HEK293 (cell line): ENCODE data around the gene ATP6V0A1.

ENCODE experiments used
- HOXC10 ChIP-seq: sonication (generic); formaldehyde crosslinking; IDR thresholded peaks from 2 replicates; pipeline ENCODE4 v1.8.1; 2023; ENCODE audit warnings: mild to moderate bottlenecking, missing genetic modification reagents
- OSR2 ChIP-seq: fragments of 450-650 bp; formaldehyde crosslinking; IDR thresholded peaks from 2 replicates; pipeline ENCODE4 v1.5.1; 2016; ENCODE audit warnings: missing biosample characterization, missing genetic modification characterization
- ZBTB17 ChIP-seq: fragments of 450-650 bp; formaldehyde crosslinking; IDR thresholded peaks from 2 replicates; pipeline ENCODE4 v1.5.1; 2016; ENCODE audit warnings: missing biosample characterization, missing genetic modification characterization
- ZNF121 ChIP-seq: fragments of 450-650 bp; formaldehyde crosslinking; IDR thresholded peaks from 2 replicates; pipeline ENCODE4 v1.5.1; 2016; ENCODE audit warnings: missing biosample characterization, missing genetic modification characterization
- ZNF174 ChIP-seq: fragments of 450-650 bp; formaldehyde crosslinking; IDR thresholded peaks from 2 replicates; pipeline ENCODE4 v1.5.0; 2017; ENCODE audit warnings: missing biosample characterization, mild to moderate bottlenecking, missing genetic modification characterization
- ZNF175 ChIP-seq: fragments of 450-650 bp; formaldehyde crosslinking; IDR thresholded peaks from 2 replicates; pipeline ENCODE4 v1.5.1; 2016; ENCODE audit warnings: missing biosample characterization, missing genetic modification characterization
- ZNF19 ChIP-seq: fragments of 450-650 bp; formaldehyde crosslinking; IDR thresholded peaks from 2 replicates; pipeline ENCODE4; 2016; ENCODE audit warnings: missing biosample characterization, missing genetic modification characterization, low read depth
- ZNF202 ChIP-seq: fragments of 450-650 bp; formaldehyde crosslinking; IDR thresholded peaks from 2 replicates; pipeline ENCODE4 v1.5.1; 2016; ENCODE audit warnings: missing biosample characterization, missing genetic modification characterization, borderline replicate concordance
- ZNF311 ChIP-seq: fragments of 450-650 bp; formaldehyde crosslinking; IDR thresholded peaks from 2 replicates; pipeline ENCODE4 v1.5.1; 2017; ENCODE audit warnings: missing biosample characterization, missing genetic modification characterization, borderline replicate concordance
- ZNF366 ChIP-seq: fragments of 450-650 bp; formaldehyde crosslinking; conservative IDR thresholded peaks from 2 replicates; pipeline ENCODE4 v1.5.1; 2016; ENCODE audit warnings: missing biosample characterization, missing genetic modification characterization
- ZNF404 ChIP-seq: fragments of 450-650 bp; formaldehyde crosslinking; IDR thresholded peaks from 2 replicates; pipeline ENCODE4 v1.5.1; 2017; ENCODE audit warnings: missing biosample characterization, missing genetic modification characterization
- ZNF514 ChIP-seq: fragments of 450-650 bp; formaldehyde crosslinking; IDR thresholded peaks from 2 replicates; pipeline ENCODE4 v1.5.1; 2016; ENCODE audit warnings: missing biosample characterization, missing genetic modification characterization
- ZSCAN30 ChIP-seq: fragments of 450-650 bp; IDR thresholded peaks from 2 replicates; pipeline ENCODE4 v1.5.1; 2018; ENCODE audit warnings: missing biosample characterization, mild to moderate bottlenecking, missing genetic modification characterization, moderate library complexity
- TF ChIP-seq, protein P1 (sequence below): fragments of 450-650 bp; formaldehyde crosslinking; IDR thresholded peaks from 2 replicates; pipeline ENCODE4 v1.5.1; 2016; ENCODE audit warnings: missing biosample characterization, missing genetic modification characterization
- TF ChIP-seq, protein P2 (sequence below): fragments of 450-650 bp; formaldehyde crosslinking; IDR thresholded peaks from 2 replicates; pipeline ENCODE4 v1.5.1; 2016; ENCODE audit warnings: missing biosample characterization, missing genetic modification characterization, low read depth
- TF ChIP-seq, protein P3 (sequence below): IDR thresholded peaks from 2 replicates; pipeline ENCODE4 v1.6.1; 2011; ENCODE audit warnings: mild to moderate bottlenecking, low read depth, low read length, borderline replicate concordance
- TF ChIP-seq, protein P4 (sequence below): fragments of 450-650 bp; formaldehyde crosslinking; IDR thresholded peaks from 2 replicates; pipeline ENCODE4 v1.5.1; 2016; ENCODE audit warnings: missing biosample characterization, missing genetic modification characterization, borderline replicate concordance
- TF ChIP-seq, protein P5 (sequence below): fragments of 450-650 bp; formaldehyde crosslinking; IDR thresholded peaks from 2 replicates; pipeline ENCODE4 v1.5.1; 2016; ENCODE audit warnings: missing biosample characterization, missing genetic modification characterization
- TF ChIP-seq, protein P6 (sequence below): fragments of 450-650 bp; IDR thresholded peaks from 2 replicates; pipeline ENCODE4 v1.5.1; 2018; ENCODE audit warnings: missing biosample characterization, missing genetic modification characterization
- TF ChIP-seq, protein P7 (sequence below): fragments of 450-650 bp; formaldehyde crosslinking; IDR thresholded peaks from 2 replicates; pipeline ENCODE4 v1.5.1; 2016; ENCODE audit warnings: missing biosample characterization, missing genetic modification characterization

Gene ATP6V0A1

DNA sequence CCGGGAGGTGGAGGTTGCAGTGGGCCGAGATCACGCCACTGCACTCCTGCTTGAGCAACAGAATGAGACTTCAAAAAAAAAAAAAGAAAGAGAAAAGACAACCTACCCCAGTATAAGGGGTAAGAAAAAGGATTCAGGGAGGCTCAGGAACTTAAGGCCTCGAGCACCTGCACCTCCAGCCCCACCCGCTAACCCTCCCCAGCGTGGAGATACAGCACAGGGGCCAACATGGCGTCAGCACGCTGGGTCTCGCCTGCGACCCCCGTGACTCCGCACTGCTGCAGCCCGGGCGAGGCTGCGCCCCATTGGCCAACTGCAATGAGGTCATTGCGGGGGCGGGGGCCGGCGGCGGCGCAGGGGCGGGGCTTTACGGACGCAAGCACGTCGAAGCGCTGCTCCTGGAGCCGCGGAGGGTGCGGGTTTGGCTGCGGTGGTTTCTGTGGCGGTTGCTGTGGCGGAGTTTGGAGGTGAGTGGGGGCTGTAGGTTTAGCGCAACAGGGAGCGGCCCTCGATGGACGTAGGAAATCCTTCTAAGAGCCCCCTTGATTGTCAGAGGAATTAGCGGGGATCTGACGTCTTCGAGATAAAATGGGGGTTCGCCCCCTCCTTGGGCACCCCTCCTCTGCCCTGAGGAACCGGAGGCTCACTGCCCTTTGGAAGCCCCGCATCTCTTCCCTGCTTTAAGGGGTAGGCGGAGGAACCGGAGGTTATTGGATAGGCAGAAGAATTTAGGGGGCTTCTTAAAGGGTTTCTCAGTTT, at the start of gene ATP6V0A1 (continued):
- no peak for TF ChIP-seq ZBTB17
- TF ChIP-seq, protein P1, sequence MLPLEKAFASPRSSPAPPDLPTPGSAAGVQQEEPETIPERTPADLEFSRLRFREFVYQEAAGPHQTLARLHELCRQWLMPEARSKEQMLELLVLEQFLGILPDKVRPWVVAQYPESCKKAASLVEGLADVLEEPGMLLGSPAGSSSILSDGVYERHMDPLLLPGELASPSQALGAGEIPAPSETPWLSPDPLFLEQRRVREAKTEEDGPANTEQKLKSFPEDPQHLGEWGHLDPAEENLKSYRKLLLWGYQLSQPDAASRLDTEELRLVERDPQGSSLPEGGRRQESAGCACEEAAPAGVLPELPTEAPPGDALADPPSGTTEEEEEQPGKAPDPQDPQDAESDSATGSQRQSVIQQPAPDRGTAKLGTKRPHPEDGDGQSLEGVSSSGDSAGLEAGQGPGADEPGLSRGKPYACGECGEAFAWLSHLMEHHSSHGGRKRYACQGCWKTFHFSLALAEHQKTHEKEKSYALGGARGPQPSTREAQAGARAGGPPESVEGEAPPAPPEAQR (tag by site-specific recombination), result no peak
- TF ChIP-seq, protein P2, sequence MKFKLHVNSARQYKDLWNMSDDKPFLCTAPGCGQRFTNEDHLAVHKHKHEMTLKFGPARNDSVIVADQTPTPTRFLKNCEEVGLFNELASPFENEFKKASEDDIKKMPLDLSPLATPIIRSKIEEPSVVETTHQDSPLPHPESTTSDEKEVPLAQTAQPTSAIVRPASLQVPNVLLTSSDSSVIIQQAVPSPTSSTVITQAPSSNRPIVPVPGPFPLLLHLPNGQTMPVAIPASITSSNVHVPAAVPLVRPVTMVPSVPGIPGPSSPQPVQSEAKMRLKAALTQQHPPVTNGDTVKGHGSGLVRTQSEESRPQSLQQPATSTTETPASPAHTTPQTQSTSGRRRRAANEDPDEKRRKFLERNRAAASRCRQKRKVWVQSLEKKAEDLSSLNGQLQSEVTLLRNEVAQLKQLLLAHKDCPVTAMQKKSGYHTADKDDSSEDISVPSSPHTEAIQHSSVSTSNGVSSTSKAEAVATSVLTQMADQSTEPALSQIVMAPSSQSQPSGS (tag by site-specific recombination), result peak; percentile 92
- no peak for TF ChIP-seq HOXC10 (CRISPR knock-in tag)
- TF ChIP-seq ZSCAN30 (tag by site-specific recombination), result no peak
- no peak for TF ChIP-seq ZNF311 (tag by site-specific recombination)
- TF ChIP-seq ZNF121 (tag by site-specific recombination), result peak; percentile 98
- 0 out of 2 replicates have a peak, but pooled peaks have one; percentile 26 for TF ChIP-seq OSR2
- TF ChIP-seq ZNF404 (tag by site-specific recombination), result no peak
- TF ChIP-seq, protein P3, sequence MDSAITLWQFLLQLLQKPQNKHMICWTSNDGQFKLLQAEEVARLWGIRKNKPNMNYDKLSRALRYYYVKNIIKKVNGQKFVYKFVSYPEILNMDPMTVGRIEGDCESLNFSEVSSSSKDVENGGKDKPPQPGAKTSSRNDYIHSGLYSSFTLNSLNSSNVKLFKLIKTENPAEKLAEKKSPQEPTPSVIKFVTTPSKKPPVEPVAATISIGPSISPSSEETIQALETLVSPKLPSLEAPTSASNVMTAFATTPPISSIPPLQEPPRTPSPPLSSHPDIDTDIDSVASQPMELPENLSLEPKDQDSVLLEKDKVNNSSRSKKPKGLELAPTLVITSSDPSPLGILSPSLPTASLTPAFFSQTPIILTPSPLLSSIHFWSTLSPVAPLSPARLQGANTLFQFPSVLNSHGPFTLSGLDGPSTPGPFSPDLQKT, result no peak
- TF ChIP-seq, protein P4, sequence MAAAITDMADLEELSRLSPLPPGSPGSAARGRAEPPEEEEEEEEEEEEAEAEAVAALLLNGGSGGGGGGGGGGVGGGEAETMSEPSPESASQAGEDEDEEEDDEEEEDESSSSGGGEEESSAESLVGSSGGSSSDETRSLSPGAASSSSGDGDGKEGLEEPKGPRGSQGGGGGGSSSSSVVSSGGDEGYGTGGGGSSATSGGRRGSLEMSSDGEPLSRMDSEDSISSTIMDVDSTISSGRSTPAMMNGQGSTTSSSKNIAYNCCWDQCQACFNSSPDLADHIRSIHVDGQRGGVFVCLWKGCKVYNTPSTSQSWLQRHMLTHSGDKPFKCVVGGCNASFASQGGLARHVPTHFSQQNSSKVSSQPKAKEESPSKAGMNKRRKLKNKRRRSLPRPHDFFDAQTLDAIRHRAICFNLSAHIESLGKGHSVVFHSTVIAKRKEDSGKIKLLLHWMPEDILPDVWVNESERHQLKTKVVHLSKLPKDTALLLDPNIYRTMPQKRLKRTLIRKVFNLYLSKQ, result no peak
- TF ChIP-seq, protein P5, sequence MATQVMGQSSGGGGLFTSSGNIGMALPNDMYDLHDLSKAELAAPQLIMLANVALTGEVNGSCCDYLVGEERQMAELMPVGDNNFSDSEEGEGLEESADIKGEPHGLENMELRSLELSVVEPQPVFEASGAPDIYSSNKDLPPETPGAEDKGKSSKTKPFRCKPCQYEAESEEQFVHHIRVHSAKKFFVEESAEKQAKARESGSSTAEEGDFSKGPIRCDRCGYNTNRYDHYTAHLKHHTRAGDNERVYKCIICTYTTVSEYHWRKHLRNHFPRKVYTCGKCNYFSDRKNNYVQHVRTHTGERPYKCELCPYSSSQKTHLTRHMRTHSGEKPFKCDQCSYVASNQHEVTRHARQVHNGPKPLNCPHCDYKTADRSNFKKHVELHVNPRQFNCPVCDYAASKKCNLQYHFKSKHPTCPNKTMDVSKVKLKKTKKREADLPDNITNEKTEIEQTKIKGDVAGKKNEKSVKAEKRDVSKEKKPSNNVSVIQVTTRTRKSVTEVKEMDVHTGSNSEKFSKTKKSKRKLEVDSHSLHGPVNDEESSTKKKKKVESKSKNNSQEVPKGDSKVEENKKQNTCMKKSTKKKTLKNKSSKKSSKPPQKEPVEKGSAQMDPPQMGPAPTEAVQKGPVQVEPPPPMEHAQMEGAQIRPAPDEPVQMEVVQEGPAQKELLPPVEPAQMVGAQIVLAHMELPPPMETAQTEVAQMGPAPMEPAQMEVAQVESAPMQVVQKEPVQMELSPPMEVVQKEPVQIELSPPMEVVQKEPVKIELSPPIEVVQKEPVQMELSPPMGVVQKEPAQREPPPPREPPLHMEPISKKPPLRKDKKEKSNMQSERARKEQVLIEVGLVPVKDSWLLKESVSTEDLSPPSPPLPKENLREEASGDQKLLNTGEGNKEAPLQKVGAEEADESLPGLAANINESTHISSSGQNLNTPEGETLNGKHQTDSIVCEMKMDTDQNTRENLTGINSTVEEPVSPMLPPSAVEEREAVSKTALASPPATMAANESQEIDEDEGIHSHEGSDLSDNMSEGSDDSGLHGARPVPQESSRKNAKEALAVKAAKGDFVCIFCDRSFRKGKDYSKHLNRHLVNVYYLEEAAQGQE (tag by site-specific recombination), result no peak
- no peak for TF ChIP-seq ZNF174
- TF ChIP-seq, protein P6, sequence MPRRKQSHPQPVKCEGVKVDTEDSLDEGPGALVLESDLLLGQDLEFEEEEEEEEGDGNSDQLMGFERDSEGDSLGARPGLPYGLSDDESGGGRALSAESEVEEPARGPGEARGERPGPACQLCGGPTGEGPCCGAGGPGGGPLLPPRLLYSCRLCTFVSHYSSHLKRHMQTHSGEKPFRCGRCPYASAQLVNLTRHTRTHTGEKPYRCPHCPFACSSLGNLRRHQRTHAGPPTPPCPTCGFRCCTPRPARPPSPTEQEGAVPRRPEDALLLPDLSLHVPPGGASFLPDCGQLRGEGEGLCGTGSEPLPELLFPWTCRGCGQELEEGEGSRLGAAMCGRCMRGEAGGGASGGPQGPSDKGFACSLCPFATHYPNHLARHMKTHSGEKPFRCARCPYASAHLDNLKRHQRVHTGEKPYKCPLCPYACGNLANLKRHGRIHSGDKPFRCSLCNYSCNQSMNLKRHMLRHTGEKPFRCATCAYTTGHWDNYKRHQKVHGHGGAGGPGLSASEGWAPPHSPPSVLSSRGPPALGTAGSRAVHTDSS, result no peak
- TF ChIP-seq ZNF19 (tag by site-specific recombination), result no peak
- TF ChIP-seq ZNF175, result no peak
- TF ChIP-seq ZNF514 (tag by site-specific recombination), result no peak
- TF ChIP-seq ZNF366 (tag by site-specific recombination), result no peak
- no peak for TF ChIP-seq ZNF202
- TF ChIP-seq, protein P7, sequence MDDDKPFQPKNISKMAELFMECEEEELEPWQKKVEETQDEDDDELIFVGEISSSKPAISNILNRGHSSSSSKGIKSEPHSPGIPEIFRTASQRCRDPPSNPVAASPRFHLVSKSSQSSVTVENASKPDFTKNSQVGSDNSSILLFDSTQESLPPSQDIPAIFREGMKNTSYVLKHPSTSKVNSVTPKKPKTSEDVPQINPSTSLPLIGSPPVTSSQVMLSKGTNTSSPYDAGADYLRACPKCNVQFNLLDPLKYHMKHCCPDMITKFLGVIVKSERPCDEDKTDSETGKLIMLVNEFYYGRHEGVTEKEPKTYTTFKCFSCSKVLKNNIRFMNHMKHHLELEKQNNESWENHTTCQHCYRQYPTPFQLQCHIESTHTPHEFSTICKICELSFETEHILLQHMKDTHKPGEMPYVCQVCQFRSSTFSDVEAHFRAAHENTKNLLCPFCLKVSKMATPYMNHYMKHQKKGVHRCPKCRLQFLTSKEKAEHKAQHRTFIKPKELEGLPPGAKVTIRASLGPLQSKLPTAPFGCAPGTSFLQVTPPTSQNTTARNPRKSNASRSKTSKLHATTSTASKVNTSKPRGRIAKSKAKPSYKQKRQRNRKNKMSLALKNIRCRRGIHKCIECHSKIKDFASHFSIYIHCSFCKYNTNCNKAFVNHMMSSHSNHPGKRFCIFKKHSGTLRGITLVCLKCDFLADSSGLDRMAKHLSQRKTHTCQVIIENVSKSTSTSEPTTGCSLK, result no peak
